HEK293 (cell line): ENCODE results near the gene MRM1.

Experiments
- CTCF ChIA-PET: fragments of 350-600 bp; formaldehyde crosslinking; extraction: SDS; loops from one replicate; lab custom pipeline; 2021; ENCODE audit warnings: antibody characterized with exemption; lab: Yijun Ruan, JAX
- POLR2A ChIA-PET: fragments of 300-600 bp; formaldehyde crosslinking; extraction: SDS; loops from one replicate; lab custom pipeline; 2020; ENCODE audit warnings: antibody characterized with exemption, inconsistent platforms; lab: Yijun Ruan, JAX
- H3K27ac ChIP-seq: fragments of 200-500 bp; sonication (Bioruptor generic); 2 replicates; pipeline ENCODE4 v1.5.1; 2014; ENCODE audit warnings: low read depth, low read length, control low read depth, inconsistent platforms; ENCODE audit errors: extremely low read depth
- H3K36me3 ChIP-seq, 2 experiments: fragments of 200-500 bp in 1 of 2; sonication (Bioruptor generic) in 1 of 2; 1 replicate in 1 of 2; 2 replicates in 1 of 2; pipeline ENCODE4 v1.5.1; 2014 to 2017; ENCODE audit warnings: inconsistent platforms in 2 of 2, low read length in 2 of 2; ENCODE audit not compliant: control insufficient read depth in 2 of 2, insufficient read depth in 1 of 2
- H3K4me1 ChIP-seq: fragments of 200-500 bp; sonication (Bioruptor generic); 2 replicates; pipeline ENCODE4 v1.5.1; 2014; ENCODE audit warnings: mild to moderate bottlenecking, low read length, inconsistent platforms; ENCODE audit not compliant: control insufficient read depth, insufficient read depth
- H3K4me3 ChIP-seq: 2 replicates; pipeline ENCODE4 v1.5.1; 2011; ENCODE audit warnings: low read depth, mild to moderate bottlenecking, control low read depth, low read length, moderate library complexity
- H3K9me3 ChIP-seq: fragments of 200-500 bp; sonication (Bioruptor generic); 2 replicates; pipeline ENCODE4 v1.5.1; 2014; ENCODE audit warnings: low read depth, low read length, inconsistent platforms; ENCODE audit not compliant: control insufficient read depth, insufficient read depth
- BCL11A ChIP-seq: fragments of 450-650 bp; formaldehyde crosslinking; IDR thresholded peaks from 2 replicates; pipeline ENCODE4 v1.5.1; 2016; ENCODE audit warnings: low read depth, missing biosample characterization, missing genetic modification characterization
- HOXC10 ChIP-seq: sonication (generic); formaldehyde crosslinking; IDR thresholded peaks from 2 replicates; pipeline ENCODE4 v1.8.1; 2023; ENCODE audit warnings: mild to moderate bottlenecking, missing genetic modification reagents
- KLF7 ChIP-seq: fragments of 450-650 bp; formaldehyde crosslinking; IDR thresholded peaks from 2 replicates; pipeline ENCODE4 v1.5.1; 2016; ENCODE audit warnings: missing biosample characterization, missing genetic modification characterization, borderline replicate concordance
- OVOL3 ChIP-seq: fragments of 450-650 bp; formaldehyde crosslinking; IDR thresholded peaks from 2 replicates; pipeline ENCODE4 v1.5.1; 2016; ENCODE audit warnings: missing biosample characterization, missing genetic modification characterization
- SALL2 ChIP-seq: fragments of 450-650 bp; formaldehyde crosslinking; IDR thresholded peaks from 2 replicates; pipeline ENCODE4 v1.5.0; 2017; ENCODE audit warnings: missing biosample characterization, mild to moderate bottlenecking, missing genetic modification characterization, borderline replicate concordance
- ZEB2 ChIP-seq: fragments of 450-650 bp; formaldehyde crosslinking; IDR thresholded peaks from 2 replicates; pipeline ENCODE4 v1.5.1; 2016; ENCODE audit warnings: missing biosample characterization, missing genetic modification characterization
- ZIC2 ChIP-seq: fragments of 450-650 bp; formaldehyde crosslinking; IDR thresholded peaks from 2 replicates; pipeline ENCODE4 v1.5.1; 2016; ENCODE audit warnings: missing biosample characterization, missing genetic modification characterization
- ZNF140 ChIP-seq: fragments of 450-650 bp; formaldehyde crosslinking; IDR thresholded peaks from 2 replicates; pipeline ENCODE4 v1.5.1; 2016; ENCODE audit warnings: missing biosample characterization, missing genetic modification characterization
- ZNF169 ChIP-seq: fragments of 450-650 bp; formaldehyde crosslinking; IDR thresholded peaks from 2 replicates; pipeline ENCODE4 v1.5.1; 2016; ENCODE audit warnings: missing biosample characterization, missing genetic modification characterization
- ZNF202 ChIP-seq: fragments of 450-650 bp; formaldehyde crosslinking; IDR thresholded peaks from 2 replicates; pipeline ENCODE4 v1.5.1; 2016; ENCODE audit warnings: missing biosample characterization, missing genetic modification characterization, borderline replicate concordance
- ZNF211 ChIP-seq: fragments of 450-650 bp; formaldehyde crosslinking; IDR thresholded peaks from 2 replicates; pipeline ENCODE4 v1.5.1; 2016; ENCODE audit warnings: low read depth, missing biosample characterization, missing genetic modification characterization
- ZNF248 ChIP-seq: fragments of 450-650 bp; formaldehyde crosslinking; IDR thresholded peaks from 2 replicates; pipeline ENCODE4 v1.5.1; 2017; ENCODE audit warnings: missing biosample characterization, missing genetic modification characterization
- ZNF335 ChIP-seq: fragments of 450-650 bp; formaldehyde crosslinking; conservative IDR thresholded peaks from 2 replicates; pipeline ENCODE4 v1.5.1; 2016; ENCODE audit warnings: missing biosample characterization, missing genetic modification characterization
- ZNF37A ChIP-seq: fragments of 450-650 bp; IDR thresholded peaks from 2 replicates; pipeline ENCODE4 v1.5.1; 2018; ENCODE audit warnings: missing biosample characterization, missing genetic modification characterization
- ZNF398 ChIP-seq: fragments of 450-650 bp; formaldehyde crosslinking; IDR thresholded peaks from 2 replicates; pipeline ENCODE4 v1.5.1; 2017; ENCODE audit warnings: missing biosample characterization, missing genetic modification characterization
- ZNF423 ChIP-seq: fragments of 450-650 bp; formaldehyde crosslinking; IDR thresholded peaks from 2 replicates; pipeline ENCODE4 v1.5.1; 2016; ENCODE audit warnings: missing biosample characterization, missing genetic modification characterization
- ZNF433 ChIP-seq: fragments of 450-650 bp; formaldehyde crosslinking; IDR thresholded peaks from 2 replicates; pipeline ENCODE4 v1.5.1; 2016; ENCODE audit warnings: missing biosample characterization, missing genetic modification characterization, low read depth
- ZNF473 ChIP-seq: fragments of 450-650 bp; formaldehyde crosslinking; IDR thresholded peaks from 2 replicates; pipeline ENCODE4 v1.5.1; 2017; ENCODE audit warnings: missing biosample characterization, missing genetic modification characterization
- ZNF488 ChIP-seq: fragments of 450-650 bp; formaldehyde crosslinking; IDR thresholded peaks from 2 replicates; pipeline ENCODE4 v1.5.1; 2016; ENCODE audit warnings: missing biosample characterization, missing genetic modification characterization
- ZNF501 ChIP-seq: fragments of 450-650 bp; formaldehyde crosslinking; IDR thresholded peaks from 2 replicates; pipeline ENCODE4 v1.5.1; 2016; ENCODE audit warnings: missing biosample characterization, missing genetic modification characterization
- ZNF585B ChIP-seq: fragments of 450-650 bp; formaldehyde crosslinking; IDR thresholded peaks from 2 replicates; pipeline ENCODE4 v1.5.1; 2016; ENCODE audit warnings: missing biosample characterization, missing genetic modification characterization
- ZNF600 ChIP-seq: fragments of 450-650 bp; formaldehyde crosslinking; IDR thresholded peaks from 2 replicates; pipeline ENCODE4 v1.5.1; 2016; ENCODE audit warnings: missing biosample characterization, missing genetic modification characterization
- ZNF623 ChIP-seq: fragments of 450-650 bp; formaldehyde crosslinking; IDR thresholded peaks from 2 replicates; pipeline ENCODE4 v1.5.1; 2016; ENCODE audit warnings: missing biosample characterization, missing genetic modification characterization
- ZNF654 ChIP-seq: fragments of 450-650 bp; formaldehyde crosslinking; IDR thresholded peaks from 2 replicates; pipeline ENCODE4 v1.5.1; 2016; ENCODE audit warnings: low read depth, missing biosample characterization, missing genetic modification characterization
- ZNF658 ChIP-seq: fragments of 450-650 bp; formaldehyde crosslinking; IDR thresholded peaks from 2 replicates; pipeline ENCODE4; 2016; ENCODE audit warnings: missing biosample characterization, missing genetic modification characterization
- ZNF768 ChIP-seq: fragments of 450-650 bp; formaldehyde crosslinking; IDR thresholded peaks from 2 replicates; pipeline ENCODE4 v1.5.1; 2018; ENCODE audit warnings: missing biosample characterization, mild to moderate bottlenecking, missing genetic modification characterization
- ZSCAN16 ChIP-seq: fragments of 450-650 bp; formaldehyde crosslinking; IDR thresholded peaks from 2 replicates; pipeline ENCODE4 v1.5.1; 2016; ENCODE audit warnings: missing biosample characterization, missing genetic modification characterization
- ZSCAN30 ChIP-seq: fragments of 450-650 bp; IDR thresholded peaks from 2 replicates; pipeline ENCODE4 v1.5.1; 2018; ENCODE audit warnings: missing biosample characterization, mild to moderate bottlenecking, missing genetic modification characterization, moderate library complexity
- TF ChIP-seq, protein P1 (sequence below): fragments of 450-650 bp; formaldehyde crosslinking; IDR thresholded peaks from 2 replicates; pipeline ENCODE4 v1.5.1; 2016; ENCODE audit warnings: missing biosample characterization, missing genetic modification characterization, borderline replicate concordance

MRM1 gene, protein sequence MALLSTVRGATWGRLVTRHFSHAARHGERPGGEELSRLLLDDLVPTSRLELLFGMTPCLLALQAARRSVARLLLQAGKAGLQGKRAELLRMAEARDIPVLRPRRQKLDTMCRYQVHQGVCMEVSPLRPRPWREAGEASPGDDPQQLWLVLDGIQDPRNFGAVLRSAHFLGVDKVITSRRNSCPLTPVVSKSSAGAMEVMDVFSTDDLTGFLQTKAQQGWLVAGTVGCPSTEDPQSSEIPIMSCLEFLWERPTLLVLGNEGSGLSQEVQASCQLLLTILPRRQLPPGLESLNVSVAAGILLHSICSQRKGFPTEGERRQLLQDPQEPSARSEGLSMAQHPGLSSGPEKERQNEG

GRCh38 chr17:36601303-36602029, at the start of gene MRM1:
MRM1 (plus strand) TSS chr17:36601583; CDS start chr17:36601811, 228 bp downstream.
- H3K4me3 ChIP-seq = peak within 1 kb of the TSS; percentile 88
- no peaks in the 10 kb centered on the region for H3K9me3 ChIP-seq
- CTCF ChIA-PET = interaction anchor here (0.6 to 3.9 kb wide), 15 partner anchors 9 to 639 kb away, joined by 3 to 45 read pairs (median 5); partner anchors contain the start of genes DHRS11, MYO19 and PIGW
- H3K4me1 ChIP-seq = peaks cover 9% of the 10 kb centered on the region; the same call in 1 of the 2 replicates
- peak within 1 kb of the TSS; percentile 56 for H3K27ac ChIP-seq
- POLR2A ChIA-PET = interaction anchor here (0.5 to 3.8 kb wide), 23 partner anchors 9 to 775 kb away, joined by 3 to 70 read pairs (median 3); partner anchors contain the start of genes AATF, DHRS11, GGNBP2 and MYO19
- H3K36me3 ChIP-seq = peaks cover 4 to 47% of the 10 kb centered on the region in 2 experiments; a peak in 2 of 3 replicates
- TF ChIP-seq ZNF211 (tag by site-specific recombination) (no peak), BCL11A (tag by site-specific recombination) (peak; percentile 84), ZNF335 (tag by site-specific recombination) (peak; percentile 99), ZNF768 (tag by site-specific recombination) (no peak), ZNF585B (tag by site-specific recombination) (no peak), ZIC2 (peak; percentile 90), OVOL3 (tag by site-specific recombination) (peak; percentile 61; the same call in 1 of the 2 replicates), ZNF654 (no peak), ZNF473 (tag by site-specific recombination) (no peak), ZNF488 (tag by site-specific recombination) (no peak), ZNF423 (tag by site-specific recombination) (peak; percentile 46; the same call in 1 of the 2 replicates), KLF7 (no peak), ZNF600 (tag by site-specific recombination) (peak; percentile 57), ZNF202 (no peak), ZNF501 (tag by site-specific recombination) (peak; percentile 56; the same call in 1 of the 2 replicates), ZSCAN16 (no peak), ZNF140 (tag by site-specific recombination) (no peak), ZNF658 (tag by site-specific recombination) (no peak), HOXC10 (peak; percentile 67; the same call in 1 of the 2 replicates), ZSCAN30 (tag by site-specific recombination) (peak; percentile 44), ZNF37A (tag by site-specific recombination) (no peak), ZNF169 (tag by site-specific recombination) (no peak), ZNF398 (peak; percentile 14; the same call in 1 of the 2 replicates), ZNF623 (tag by site-specific recombination) (no peak; the same call in 1 of the 2 replicates), SALL2 (no peak), ZEB2 (tag by site-specific recombination) (0 out of 2 replicates have a peak, but pooled peaks have one; percentile 38), ZNF248 (no peak), ZNF433 (tag by site-specific recombination) (no peak)
- TF ChIP-seq, protein P1, sequence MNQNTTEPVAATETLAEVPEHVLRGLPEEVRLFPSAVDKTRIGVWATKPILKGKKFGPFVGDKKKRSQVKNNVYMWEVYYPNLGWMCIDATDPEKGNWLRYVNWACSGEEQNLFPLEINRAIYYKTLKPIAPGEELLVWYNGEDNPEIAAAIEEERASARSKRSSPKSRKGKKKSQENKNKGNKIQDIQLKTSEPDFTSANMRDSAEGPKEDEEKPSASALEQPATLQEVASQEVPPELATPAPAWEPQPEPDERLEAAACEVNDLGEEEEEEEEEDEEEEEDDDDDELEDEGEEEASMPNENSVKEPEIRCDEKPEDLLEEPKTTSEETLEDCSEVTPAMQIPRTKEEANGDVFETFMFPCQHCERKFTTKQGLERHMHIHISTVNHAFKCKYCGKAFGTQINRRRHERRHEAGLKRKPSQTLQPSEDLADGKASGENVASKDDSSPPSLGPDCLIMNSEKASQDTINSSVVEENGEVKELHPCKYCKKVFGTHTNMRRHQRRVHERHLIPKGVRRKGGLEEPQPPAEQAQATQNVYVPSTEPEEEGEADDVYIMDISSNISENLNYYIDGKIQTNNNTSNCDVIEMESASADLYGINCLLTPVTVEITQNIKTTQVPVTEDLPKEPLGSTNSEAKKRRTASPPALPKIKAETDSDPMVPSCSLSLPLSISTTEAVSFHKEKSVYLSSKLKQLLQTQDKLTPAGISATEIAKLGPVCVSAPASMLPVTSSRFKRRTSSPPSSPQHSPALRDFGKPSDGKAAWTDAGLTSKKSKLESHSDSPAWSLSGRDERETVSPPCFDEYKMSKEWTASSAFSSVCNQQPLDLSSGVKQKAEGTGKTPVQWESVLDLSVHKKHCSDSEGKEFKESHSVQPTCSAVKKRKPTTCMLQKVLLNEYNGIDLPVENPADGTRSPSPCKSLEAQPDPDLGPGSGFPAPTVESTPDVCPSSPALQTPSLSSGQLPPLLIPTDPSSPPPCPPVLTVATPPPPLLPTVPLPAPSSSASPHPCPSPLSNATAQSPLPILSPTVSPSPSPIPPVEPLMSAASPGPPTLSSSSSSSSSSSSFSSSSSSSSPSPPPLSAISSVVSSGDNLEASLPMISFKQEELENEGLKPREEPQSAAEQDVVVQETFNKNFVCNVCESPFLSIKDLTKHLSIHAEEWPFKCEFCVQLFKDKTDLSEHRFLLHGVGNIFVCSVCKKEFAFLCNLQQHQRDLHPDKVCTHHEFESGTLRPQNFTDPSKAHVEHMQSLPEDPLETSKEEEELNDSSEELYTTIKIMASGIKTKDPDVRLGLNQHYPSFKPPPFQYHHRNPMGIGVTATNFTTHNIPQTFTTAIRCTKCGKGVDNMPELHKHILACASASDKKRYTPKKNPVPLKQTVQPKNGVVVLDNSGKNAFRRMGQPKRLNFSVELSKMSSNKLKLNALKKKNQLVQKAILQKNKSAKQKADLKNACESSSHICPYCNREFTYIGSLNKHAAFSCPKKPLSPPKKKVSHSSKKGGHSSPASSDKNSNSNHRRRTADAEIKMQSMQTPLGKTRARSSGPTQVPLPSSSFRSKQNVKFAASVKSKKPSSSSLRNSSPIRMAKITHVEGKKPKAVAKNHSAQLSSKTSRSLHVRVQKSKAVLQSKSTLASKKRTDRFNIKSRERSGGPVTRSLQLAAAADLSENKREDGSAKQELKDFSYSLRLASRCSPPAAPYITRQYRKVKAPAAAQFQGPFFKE (tag by site-specific recombination) = no peak
